HepG2 (cell line): ENCODE data around the gene TBCCD1. TPM values are rescaled to one million over a fixed set of nuclear protein-coding genes. Genes with fewer than 3 reads are reported as not detected.
A peak's percentile ranks its signal among the peaks of the same experiment; 100 is the strongest.

Source experiments
- ATAD3A ChIP-seq: sonication (generic); formaldehyde crosslinking; IDR thresholded peaks from 2 replicates; pipeline ENCODE4 v1.4.0; 2020; ENCODE audit warnings: missing genetic modification reagents
- HDAC2 ChIP-seq: sonication (generic); formaldehyde crosslinking; IDR thresholded peaks from 2 replicates; pipeline ENCODE4 v1.4.0; 2020; ENCODE audit warnings: missing genetic modification reagents
- MYC ChIP-seq: sonication (generic); formaldehyde crosslinking; IDR thresholded peaks from 2 replicates; pipeline ENCODE4 v1.9.0; 2021; ENCODE audit warnings: missing genetic modification reagents, borderline replicate concordance
- NFYC ChIP-seq: IDR thresholded peaks from 2 replicates; pipeline ENCODE4 v1.6.1; 2016; ENCODE audit warnings: missing genetic modification reagents, missing compliant biosample characterization
- PCBP2 ChIP-seq: fragments of 200-400 bp; formaldehyde crosslinking; optimal IDR thresholded peaks from 2 replicates; pipeline ENCODE3; 2018; ENCODE audit warnings: low read length, low read depth; ENCODE audit not compliant: poor library complexity, severe bottlenecking
- RBM39 ChIP-seq: fragments of 200-400 bp; formaldehyde crosslinking; IDR thresholded peaks from one replicate; pipeline ENCODE4 v1.6.1; 2018; ENCODE audit warnings: antibody characterized with exemption, mild to moderate bottlenecking, low read depth, low read length; ENCODE audit not compliant: poor library complexity, severe bottlenecking
- RNF2 ChIP-seq: fragments of 450-650 bp; conservative IDR thresholded peaks from 2 replicates; pipeline ENCODE4 v1.6.1; 2016; ENCODE audit warnings: low read depth
- SAP130 ChIP-seq: IDR thresholded peaks from 2 replicates; pipeline ENCODE4 v1.6.1; 2016; ENCODE audit warnings: low read depth
- SMARCE1 ChIP-seq: fragments of 450-650 bp; IDR thresholded peaks from 2 replicates; pipeline ENCODE4 v1.6.1; 2017; ENCODE audit warnings: borderline replicate concordance
- SNAPC2 ChIP-seq: sonication (generic); formaldehyde crosslinking; IDR thresholded peaks from 2 replicates; pipeline ENCODE4 v1.8.1; 2022; ENCODE audit warnings: mild to moderate bottlenecking, missing genetic modification reagents
- STAT6 ChIP-seq: sonication (generic); formaldehyde crosslinking; IDR thresholded peaks from 2 replicates; pipeline ENCODE4 v1.4.0; 2020; ENCODE audit warnings: missing genetic modification reagents, mild to moderate bottlenecking, borderline replicate concordance
- TOPORS ChIP-seq: sonication (generic); formaldehyde crosslinking; IDR thresholded peaks from 2 replicates; pipeline ENCODE4 v1.8.0; 2023; ENCODE audit warnings: mild to moderate bottlenecking, missing genetic modification reagents
- XBP1 ChIP-seq: sonication (generic); formaldehyde crosslinking; IDR thresholded peaks from 2 replicates; pipeline ENCODE4 v1.5.0; 2020; ENCODE audit warnings: missing genetic modification reagents
- ZBTB4 ChIP-seq: sonication (generic); formaldehyde crosslinking; IDR thresholded peaks from 2 replicates; pipeline ENCODE4 v1.4.0; 2020; ENCODE audit warnings: missing genetic modification reagents, mild to moderate bottlenecking, borderline replicate concordance
- ZNF263 ChIP-seq: sonication (generic); formaldehyde crosslinking; IDR thresholded peaks from 2 replicates; pipeline ENCODE4 v1.4.0; 2020; ENCODE audit warnings: missing genetic modification reagents
- ZNF816 ChIP-seq: sonication (generic); formaldehyde crosslinking; IDR thresholded peaks from 2 replicates; pipeline ENCODE4 v1.8.0; 2022; ENCODE audit warnings: missing genetic modification reagents, mild to moderate bottlenecking, borderline replicate concordance
- ZNF879 ChIP-seq: sonication (generic); formaldehyde crosslinking; IDR thresholded peaks from 2 replicates; pipeline ENCODE4 v1.8.1; 2023; ENCODE audit warnings: missing genetic modification reagents
- polyA plus RNA-seq, 8 experiments: library from polyadenylated mRNA; depleted of rRNA in 3 of 8; stranded (reverse) in 7 of 8; unstranded in 1 of 8; fragments of >200 nt; fragmentation: Illumina TruSeq in 4 of 8; extraction: Trizol in 4 of 8; gene quantifications; 2 replicates each; pipeline versions ENCODE4 v1.2.1 to v1.2.3, GENCODE V29; 2011 to 2016; ENCODE audit warnings: low read depth in 4 of 8, missing spikeins in 1 of 8, mixed read lengths in 1 of 8; ENCODE audit not compliant: insufficient read depth in 1 of 8
- total RNA-seq, 5 experiments: library from RNA; depleted of rRNA; stranded (reverse); fragments of >200 nt; fragmentation: Illumina TruSeq; extraction: Trizol; gene quantifications; 2 replicates each; pipeline ENCODE4 v1.2.3, GENCODE V29; 2016; ENCODE audit warnings: low read depth in 1 of 5

Gene TBCCD1
- total and polyA plus RNA-seq, 2 of the 13 experiments (the other 11 are each of a cell fraction or from before 2014, with no cell fraction given): 13.6 to 16.2 TPM

GRCh38 chr3:186599142-186599784 lies 32.1 kb upstream of the TBCCD1 start (continued):
- TF ChIP-seq RBM39 (no peak), SMARCE1 (no peak), STAT6 (CRISPR knock-in tag) (peak; percentile 73), ZBTB4 (no peak), XBP1 (CRISPR knock-in tag) (no peak), SNAPC2 (no peak), TOPORS (CRISPR knock-in tag) (no peak), PCBP2 (no peak), ZNF879 (CRISPR knock-in tag) (no peak), SAP130 (peak; percentile 78), ATAD3A (CRISPR knock-in tag) (no peak), ZNF263 (CRISPR knock-in tag) (no peak), MYC (CRISPR knock-in tag) (0 out of 2 replicates have a peak, but pooled peaks have one; percentile 6), HDAC2 (CRISPR knock-in tag) (peak; percentile 91), RNF2 (no peak), NFYC (CRISPR knock-in tag) (peak; percentile 6; the same call in 1 of the 2 replicates), ZNF816 (CRISPR knock-in tag) (no peak)
